Type B pancreatic cell (in vitro differentiated cells): Measurements from ENCODE around the gene CRYGB. TPM values are rescaled to one million over a fixed set of nuclear protein-coding genes. Genes with fewer than 3 reads are reported as not detected.

Experiments
- DNase-seq: peaks from one replicate; pipeline ENCODE4 v3.0.0; 2021; ENCODE audit warnings: mixed read lengths; ENCODE audit not compliant: unreplicated experiment; ENCODE audit errors: extremely low spot score
- H3K27ac Mint-ChIP-seq: 2 replicates; pipeline ENCODE4 v1.8.0; 2021; ENCODE audit warnings: mild to moderate bottlenecking, mixed read lengths
- H3K27me3 Mint-ChIP-seq: 2 replicates; pipeline ENCODE4 v1.8.0; 2021; ENCODE audit warnings: mixed read lengths
- H3K36me3 Mint-ChIP-seq: 2 replicates; pipeline ENCODE4 v1.8.0; 2021; ENCODE audit warnings: mixed read lengths
- H3K4me1 Mint-ChIP-seq: one replicate; pipeline ENCODE4 v1.8.0; 2021; ENCODE audit warnings: mixed read lengths; ENCODE audit not compliant: unreplicated experiment
- H3K4me3 Mint-ChIP-seq: 2 replicates; pipeline ENCODE4 v1.8.0; 2021; ENCODE audit warnings: mild to moderate bottlenecking, mixed read lengths
- H3K9me3 Mint-ChIP-seq: 2 replicates; pipeline ENCODE4 v1.8.0; 2021; ENCODE audit warnings: mixed read lengths
- CTCF ChIP-seq: fragments of 200-600 bp; sonication (generic); conservative IDR thresholded peaks from 2 replicates; pipeline ENCODE4 v1.5.0; 2021; ENCODE audit warnings: antibody characterized with exemption, mild to moderate bottlenecking
- total RNA-seq: library from RNA; stranded (reverse); gene quantifications from 2 replicates; pipeline ENCODE4 v1.2.1, GENCODE V29; 2021; ENCODE audit warnings: low replicate concordance

The CRYGB gene
- total RNA-seq, 1 donor from 2014 or later: not detected

GRCh38 chr2:208186893-208187292 is 40.9 kb upstream of the CRYGB start:
- Mint-ChIP-seq H3K27me3 (peaks cover 28% of the 10 kb centered on the region), H3K4me3 (no peak overlapping the region), H3K27ac (no peak overlapping the region), H3K9me3 (no peaks in the 10 kb centered on the region), H3K36me3 (no peaks in the 10 kb centered on the region), H3K4me1 (peaks cover 10% of the 10 kb centered on the region)
- no peak for TF ChIP-seq CTCF
- DNase-seq: no peak

- no peaks in the 10 kb centered on the region for H3K9me3 Mint-ChIP-seq
- no peaks in the 10 kb centered on the region for H3K36me3 Mint-ChIP-seq
- peaks cover 10% of the 10 kb centered on the region for H3K4me1 Mint-ChIP-seq
- H3K27me3 Mint-ChIP-seq: peaks cover 28% of the 10 kb centered on the region
- no peak overlapping the region for H3K27ac Mint-ChIP-seq
- no peak overlapping the region for H3K4me3 Mint-ChIP-seq
- TF ChIP-seq CTCF: no peak
- DNase-seq: no peak
These were observed 40.5 kb upstream of the CRYGB start for GRCh38 chr2:208186465-208186864.

GRCh38 chr2:208183972-208184705 is 38.2 kb upstream of the CRYGB start:
- Mint-ChIP-seq H3K4me3 (no peak overlapping the region), H3K9me3 (no peaks in the 10 kb centered on the region), H3K36me3 (no peaks in the 10 kb centered on the region), H3K27me3 (peaks cover 28% of the 10 kb centered on the region), H3K27ac (no peak overlapping the region), H3K4me1 (peaks cover 16% of the 10 kb centered on the region)
- TF ChIP-seq CTCF: no peak
- no peak for DNase-seq

- H3K4me1 Mint-ChIP-seq: peaks cover 20% of the 10 kb centered on the region
- TF ChIP-seq CTCF: no peak
- no peak overlapping the region for H3K4me3 Mint-ChIP-seq
- H3K27me3 Mint-ChIP-seq: peaks cover 28% of the 10 kb centered on the region
- H3K27ac Mint-ChIP-seq: no peak overlapping the region
- no peaks in the 10 kb centered on the region for H3K9me3 Mint-ChIP-seq
- no peak for DNase-seq
- no peaks in the 10 kb centered on the region for H3K36me3 Mint-ChIP-seq
These were observed 37.6 kb upstream of the CRYGB start for GRCh38 chr2:208183526-208183925.

GRCh38 chr2:208182835-208183234 is 36.9 kb upstream of the CRYGB start:
- Mint-ChIP-seq H3K9me3 (no peaks in the 10 kb centered on the region), H3K4me3 (no peak overlapping the region), H3K36me3 (no peaks in the 10 kb centered on the region), H3K27ac (no peak overlapping the region), H3K4me1 (peaks cover 23% of the 10 kb centered on the region), H3K27me3 (peaks cover 28% of the 10 kb centered on the region)
- TF ChIP-seq CTCF: no peak
- no peak for DNase-seq
